PC-3 (cell line): Measurements from ENCODE around the gene FBXO41. TPM values are rescaled to one million over a fixed set of nuclear protein-coding genes. Genes with fewer than 3 reads are reported as not detected.
"Not testable (repeated sequence)": the region's sequence is repeated elsewhere in the genome, so short reads cannot be mapped to it uniquely, and the experiment has no call there.

Source experiments
- ATAC-seq: fragments of 200-7000 bp; cut with Tn5 transposase; 2 replicates; pipeline ENCODE4 v1.9.1; 2020; ENCODE audit warnings: mild to moderate bottlenecking, moderate library complexity
- BruUV-seq: library from RNA; stranded (reverse); fragments of 400-500 nt; replicated peaks from 2 replicates; lab custom pipeline; 2021; lab: Mats Ljungman, UMichigan
- CTCF ChIA-PET: fragments of 300-600 bp; sonication (Branson Sonifier 250); formaldehyde crosslinking; loops from one replicate; lab custom pipeline; 2022; ENCODE audit warnings: antibody characterized with exemption; lab: Charles Lee
- POLR2A ChIA-PET: fragments of 300-600 bp; sonication (Branson Sonifier 250); formaldehyde crosslinking; loops from one replicate; lab custom pipeline; 2022; ENCODE audit warnings: antibody characterized with exemption; ENCODE audit not compliant: unreplicated experiment; lab: Charles Lee
- DNase-seq: peaks from one replicate; pipeline ENCODE4 v3.0.0-alpha.2; 2015
- H2AFZ ChIP-seq: fragments of 300-600 bp; sonication (generic); 2 replicates; pipeline ENCODE4 v1.6.0; 2016; ENCODE audit warnings: antibody characterized with exemption, low read length
- H3F3A ChIP-seq: fragments of 300-600 bp; sonication (generic); one replicate; pipeline ENCODE4 v1.6.0; 2017; ENCODE audit warnings: antibody characterized with exemption, low read length, control low read depth, mild to moderate bottlenecking; ENCODE audit not compliant: unreplicated experiment
- H3K27ac ChIP-seq: fragments of 300-600 bp; sonication (generic); 2 replicates; pipeline ENCODE4 v1.5.1; 2016; ENCODE audit warnings: mild to moderate bottlenecking, low read length
- H3K27me3 ChIP-seq: fragments of 300-600 bp; sonication (generic); 2 replicates; pipeline ENCODE4 v1.6.1; 2016; ENCODE audit warnings: low read length, mixed read lengths
- H3K36me3 ChIP-seq: fragments of 300-600 bp; sonication (generic); 2 replicates; pipeline ENCODE4 v1.6.1; 2016; ENCODE audit warnings: low read depth, mixed run types, low read length, mixed read lengths
- H3K4me1 ChIP-seq: fragments of 300-600 bp; sonication (generic); 2 replicates; pipeline ENCODE4 v1.5.1; 2016; ENCODE audit warnings: low read length; ENCODE audit not compliant: insufficient read depth
- H3K4me2 ChIP-seq: fragments of 300-600 bp; sonication (generic); 2 replicates; pipeline ENCODE4 v1.6.0; 2016; ENCODE audit warnings: low read length
- H3K4me3 ChIP-seq: fragments of 300-600 bp; sonication (generic); 2 replicates; pipeline ENCODE4 v1.5.1; 2016; ENCODE audit warnings: mild to moderate bottlenecking, low read length, mixed read lengths
- H3K79me2 ChIP-seq: fragments of 300-600 bp; sonication (generic); 2 replicates; pipeline ENCODE4 v1.6.1; 2017; ENCODE audit warnings: low read length, mixed read lengths
- H3K9ac ChIP-seq: fragments of 300-600 bp; sonication (generic); 2 replicates; pipeline ENCODE4 v1.6.0; 2016; ENCODE audit warnings: mild to moderate bottlenecking, low read length
- H3K9me2 ChIP-seq: fragments of 300-600 bp; sonication (generic); replicated peaks from 2 replicates; pipeline ENCODE4 v1.6.1; 2016; ENCODE audit warnings: mixed run types, low read length, mixed read lengths
- H3K9me3 ChIP-seq: fragments of 300-600 bp; sonication (generic); 2 replicates; pipeline ENCODE4 v1.6.1; 2016; ENCODE audit warnings: low read length, mixed read lengths
- H4K20me1 ChIP-seq: fragments of 300-600 bp; sonication (generic); 2 replicates; pipeline ENCODE4 v1.6.1; 2016; ENCODE audit warnings: low read length, mixed read lengths
- EZH2 ChIP-seq: fragments of 300-600 bp; sonication (generic); IDR thresholded peaks from one replicate; pipeline ENCODE4 v1.6.1; 2017; ENCODE audit warnings: antibody characterized with exemption, mild to moderate bottlenecking, low read length; ENCODE audit not compliant: unreplicated experiment
- EZH2phosphoT487 ChIP-seq: fragments of 300-600 bp; sonication (generic); IDR thresholded peaks from 2 replicates; pipeline ENCODE4 v1.6.1; 2018; ENCODE audit warnings: mild to moderate bottlenecking, antibody characterized with exemption, low read length, borderline replicate concordance
- intact Hi-C: fragments of 100-400 bp; cut with micrococcal nuclease; formaldehyde crosslinking; loops from 2 replicates; pipeline ENCODE4 v1.9.0; 2023
- total RNA-seq: library from RNA; depleted of rRNA; stranded (reverse); fragments of >200 nt; gene quantifications from 2 replicates; pipeline ENCODE4 v1.2.3, GENCODE V29; 2014
- TF ChIP-seq, protein P1 (sequence below): fragments of 300-600 bp; sonication (generic); conservative IDR thresholded peaks from 2 replicates; pipeline ENCODE4 v1.5.1; 2017; ENCODE audit warnings: antibody characterized with exemption, low read depth, mild to moderate bottlenecking, low read length

The FBXO41 gene
- total RNA-seq, 1 experiment from 2014 or later = 4.2 TPM

GRCh38 chr2:73263540-73264331, 20.5 kb downstream of the FBXO41 start:
- Histone ChIP-seq H3K27ac (no peak overlapping the region), H3K36me3 (no peaks in the 10 kb centered on the region), H4K20me1 (no peaks in the 10 kb centered on the region; the same call in 1 of the 2 replicates), H3K9me3 (no peaks in the 10 kb centered on the region), H3K9me2 (no peaks in the 10 kb centered on the region), H2AFZ (no peak overlapping the region), H3K27me3 (no peaks in the 10 kb centered on the region), H3K9ac (no peak overlapping the region), H3F3A (no peaks in the 10 kb centered on the region), H3K4me2 (no peak overlapping the region), H3K79me2 (0 out of 2 replicates have a peak, but pooled peaks cover 4% of the 10 kb centered on the region), H3K4me3 (no peak overlapping the region), H3K4me1 (0 out of 2 replicates have a peak, but pooled peaks cover 4% of the 10 kb centered on the region)
- ChIA-PET CTCF (no interaction called here), POLR2A (no interaction called here)
- TF ChIP-seq EZH2phosphoT487 (no peak), EZH2 (no peak)
- TF ChIP-seq, protein P1, sequence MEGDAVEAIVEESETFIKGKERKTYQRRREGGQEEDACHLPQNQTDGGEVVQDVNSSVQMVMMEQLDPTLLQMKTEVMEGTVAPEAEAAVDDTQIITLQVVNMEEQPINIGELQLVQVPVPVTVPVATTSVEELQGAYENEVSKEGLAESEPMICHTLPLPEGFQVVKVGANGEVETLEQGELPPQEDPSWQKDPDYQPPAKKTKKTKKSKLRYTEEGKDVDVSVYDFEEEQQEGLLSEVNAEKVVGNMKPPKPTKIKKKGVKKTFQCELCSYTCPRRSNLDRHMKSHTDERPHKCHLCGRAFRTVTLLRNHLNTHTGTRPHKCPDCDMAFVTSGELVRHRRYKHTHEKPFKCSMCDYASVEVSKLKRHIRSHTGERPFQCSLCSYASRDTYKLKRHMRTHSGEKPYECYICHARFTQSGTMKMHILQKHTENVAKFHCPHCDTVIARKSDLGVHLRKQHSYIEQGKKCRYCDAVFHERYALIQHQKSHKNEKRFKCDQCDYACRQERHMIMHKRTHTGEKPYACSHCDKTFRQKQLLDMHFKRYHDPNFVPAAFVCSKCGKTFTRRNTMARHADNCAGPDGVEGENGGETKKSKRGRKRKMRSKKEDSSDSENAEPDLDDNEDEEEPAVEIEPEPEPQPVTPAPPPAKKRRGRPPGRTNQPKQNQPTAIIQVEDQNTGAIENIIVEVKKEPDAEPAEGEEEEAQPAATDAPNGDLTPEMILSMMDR = no peak
- BruUV-seq = no TSS peak
- DNase-seq (no peak), ATAC-seq (no peak)
- intact Hi-C loops = no loop called here

- BruUV-seq, CTCF ChIA-PET, intact Hi-C loops: not testable (repeated sequence)
Measured at GRCh38 chr2:73262691-73263429, 21.4 kb downstream of the FBXO41 start.

GRCh38 chr2:73262108-73262651, 22.1 kb downstream of the FBXO41 start:
- H3K36me3 ChIP-seq = no peaks in the 10 kb centered on the region

More at GRCh38 chr2:73262691-73263429, 21.4 kb downstream of the FBXO41 start:
- POLR2A ChIA-PET, H3K4me3 ChIP-seq, DNase-seq, H2AFZ ChIP-seq, ATAC-seq, H3K9me2 ChIP-seq, H3K4me1 ChIP-seq, H3K27me3 ChIP-seq, H3K27ac ChIP-seq, H3K79me2 ChIP-seq, H3K9ac ChIP-seq, H3K36me3 ChIP-seq, H3K4me2 ChIP-seq, H3K9me3 ChIP-seq, H3F3A ChIP-seq, H4K20me1 ChIP-seq: not testable (repeated sequence)

More at GRCh38 chr2:73262108-73262651, 22.1 kb downstream of the FBXO41 start:
- DNase-seq (no peak), ATAC-seq (no peak)
- Histone ChIP-seq H3K9ac (no peak overlapping the region), H3K4me2 (no peak overlapping the region), H3K4me3 (no peak overlapping the region), H3F3A (no peaks in the 10 kb centered on the region), H3K4me1 (0 out of 2 replicates have a peak, but pooled peaks cover 4% of the 10 kb centered on the region), H2AFZ (no peak overlapping the region), H3K9me2 (no peaks in the 10 kb centered on the region), H4K20me1 (no peaks in the 10 kb centered on the region; the same call in 1 of the 2 replicates), H3K27me3 (no peaks in the 10 kb centered on the region), H3K79me2 (0 out of 2 replicates have a peak, but pooled peaks cover 3% of the 10 kb centered on the region), H3K27ac (no peak overlapping the region), H3K9me3 (no peaks in the 10 kb centered on the region)
- no TSS peak for BruUV-seq
- ChIA-PET CTCF (no interaction called here), POLR2A (no interaction called here)
- intact Hi-C loops = no loop called here
- TF ChIP-seq EZH2phosphoT487 (no peak), EZH2 (no peak)
- TF ChIP-seq, protein P1 = no peak
